Fibroblast of lung (primary cell): ENCODE measurements around the gene WDR55.
"Not testable (repeated sequence)": the region's sequence is repeated elsewhere in the genome, so short reads cannot be mapped to it uniquely, and the experiment has no call there.

Source experiments
- CTCF ChIP-seq, 2 donors: IDR thresholded peaks in 1 of 2; conservative IDR thresholded peaks in 1 of 2; 1 replicate in 1 of 2; 2 replicates in 1 of 2; pipeline ENCODE4 v1.5.1; 2011 to 2012; ENCODE audit warnings: low read length in 2 of 2, control low read depth in 1 of 2, inconsistent platforms in 1 of 2, low read depth in 1 of 2, mild to moderate bottlenecking in 1 of 2
- EZH2 ChIP-seq: IDR thresholded peaks from 2 replicates; pipeline ENCODE4 v1.5.1; 2012; ENCODE audit warnings: low read length, control low read depth, mild to moderate bottlenecking; ENCODE audit errors: missing control alignments

GRCh38 chr5:140708787-140709186 lies 44.1 kb downstream of the WDR55 start:
- not testable (repeated sequence) for TF ChIP-seq CTCF (conservative IDR thresholded peaks at IDR 0.05 in 1 of 2, IDR thresholded peaks at IDR 0.05 in 1 of 2; ENCODE audit: low read depth in 1 of 2, low read length in 2 of 2); EZH2
